ENCODE data around the gene PRDM5.

GRCh38 chr4:120821029-120821428, 101.5 kb downstream of the PRDM5 start:
- TF ChIP-seq USF1 (IDR thresholded peaks at IDR 0.05) (no peak), EP300 (IDR thresholded peaks at IDR 0.05; ENCODE audit: borderline replicate concordance) (no peak), TAF1 (IDR thresholded peaks at IDR 0.05; ENCODE audit: low read depth) (no peak), RAD21 (IDR thresholded peaks at IDR 0.05; ENCODE audit: low read depth) (no peak)
